LoVo (cell line): ENCODE data around the gene CHAT.

Experiments used
- DNase-seq: peaks from one replicate; pipeline ENCODE4 v3.0.0-alpha.2; 2016; ENCODE audit warnings: low spot score

Gene CHAT

DNA sequence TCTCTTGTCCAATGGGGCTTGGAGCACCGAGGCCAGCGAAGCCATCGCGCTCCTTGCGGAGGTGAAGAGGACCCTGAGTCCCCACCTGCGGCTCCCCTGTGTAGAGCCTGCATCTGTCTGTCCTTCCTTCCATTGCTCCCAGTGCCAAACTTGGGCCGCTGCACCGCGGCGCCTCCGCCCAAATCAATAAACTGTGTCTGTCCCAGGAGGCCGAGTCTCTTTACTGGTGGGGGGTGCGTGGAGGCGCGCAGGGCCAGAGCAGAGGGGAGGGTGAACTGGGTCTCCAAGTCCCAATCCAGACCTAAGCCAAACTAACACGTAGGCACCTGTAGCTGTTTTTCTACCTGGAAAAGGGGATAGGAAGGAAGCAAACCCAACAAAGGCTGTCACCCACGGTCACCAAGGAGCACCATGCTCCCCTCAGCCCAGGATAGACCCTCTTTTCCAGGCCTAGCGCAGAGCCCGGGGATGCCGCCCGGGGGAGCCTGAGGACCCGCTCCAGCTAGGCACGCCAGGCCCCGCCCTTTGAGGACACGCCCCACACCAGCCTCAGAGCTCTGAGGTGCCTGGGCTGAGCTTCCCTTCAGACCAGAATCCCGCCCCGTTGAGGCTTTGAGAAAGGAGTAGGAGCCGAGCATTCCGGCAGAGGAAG, 1.2 kb upstream of the CHAT start:
- DNase-seq, result peak; percentile 23

DNA sequence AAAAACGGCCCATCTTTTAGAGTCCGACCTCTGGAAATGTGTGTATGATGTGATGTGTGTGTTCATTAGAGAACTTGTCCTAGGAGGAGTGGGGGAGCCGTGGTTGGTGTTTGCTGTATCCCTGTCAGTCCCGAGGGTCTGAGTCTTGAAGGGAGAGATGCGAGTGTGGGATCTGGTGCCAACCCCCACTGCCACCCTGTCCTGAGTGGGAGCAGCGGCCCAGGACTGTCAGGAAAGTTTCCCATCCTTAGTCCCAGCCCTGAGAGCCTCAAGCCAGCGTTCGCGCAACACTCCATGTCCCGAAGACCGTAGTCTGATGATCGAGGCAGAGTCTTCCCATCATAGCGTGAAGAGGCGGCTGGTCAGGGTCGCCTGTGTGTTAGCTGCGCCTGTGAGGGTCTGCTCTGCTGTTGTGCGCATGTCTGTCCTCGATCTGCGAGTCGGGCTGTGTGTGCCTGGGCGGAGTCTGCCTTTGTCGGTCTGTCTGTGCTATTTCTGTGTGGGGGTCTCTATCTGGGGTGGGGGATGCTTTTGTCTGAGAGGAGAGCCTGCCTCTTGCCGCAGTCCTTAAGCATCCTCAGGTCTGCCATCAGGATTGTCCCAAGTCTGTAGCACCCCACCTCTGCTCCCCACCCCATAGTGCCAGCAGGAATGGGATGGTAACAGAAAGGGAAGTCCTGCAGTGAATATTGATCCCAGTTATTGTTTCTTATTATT, 514 bp upstream of the CHAT start:
- DNase-seq, result no peak

DNA sequence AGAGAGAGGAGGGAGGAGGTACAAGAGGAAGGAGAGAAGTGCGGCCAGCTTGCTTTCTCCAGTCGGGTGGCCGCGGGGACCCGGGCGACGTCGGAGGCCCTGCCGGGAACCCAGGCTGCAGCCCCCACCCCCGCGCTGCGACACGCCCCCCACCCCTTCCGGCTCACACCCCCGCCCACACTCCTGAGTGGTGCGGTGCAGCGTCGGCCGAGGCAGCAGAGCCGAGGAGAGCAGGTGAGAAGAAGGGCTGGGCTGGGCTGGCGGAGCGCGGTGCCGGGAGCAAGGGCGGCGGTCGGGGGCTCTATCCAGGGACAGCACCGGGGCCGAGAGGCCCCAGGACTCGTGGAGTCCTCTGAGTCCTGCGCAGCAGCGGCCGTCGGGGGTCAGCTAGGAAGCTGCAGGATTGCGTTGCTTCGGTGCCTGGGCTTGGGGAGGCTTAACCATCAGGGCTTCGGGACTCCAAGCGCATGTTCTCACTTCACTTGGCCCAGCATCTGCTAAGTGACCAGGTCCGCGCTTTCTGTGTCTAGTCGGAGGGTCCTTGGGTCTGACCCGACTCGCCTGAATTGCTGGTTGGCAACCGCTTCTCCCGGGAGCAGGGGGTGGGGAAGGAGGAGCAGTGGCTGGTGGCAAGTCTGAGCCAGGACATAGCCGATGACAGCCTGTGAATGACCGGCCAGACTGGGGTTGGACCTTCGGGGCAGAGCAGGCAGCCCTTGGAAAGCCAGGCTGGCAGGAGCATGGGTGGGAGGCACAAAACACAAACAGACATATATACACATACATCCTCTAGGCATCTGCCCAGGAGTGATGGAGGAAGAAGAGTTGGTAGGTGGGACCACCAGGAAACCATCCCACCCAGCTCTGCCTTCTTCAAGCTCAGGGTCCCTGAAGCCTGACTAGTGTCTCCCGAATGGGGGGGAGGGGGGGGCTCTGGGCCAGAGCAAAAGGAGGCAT, 683 bp downstream of the CHAT start:
- no peak for DNase-seq

DNA sequence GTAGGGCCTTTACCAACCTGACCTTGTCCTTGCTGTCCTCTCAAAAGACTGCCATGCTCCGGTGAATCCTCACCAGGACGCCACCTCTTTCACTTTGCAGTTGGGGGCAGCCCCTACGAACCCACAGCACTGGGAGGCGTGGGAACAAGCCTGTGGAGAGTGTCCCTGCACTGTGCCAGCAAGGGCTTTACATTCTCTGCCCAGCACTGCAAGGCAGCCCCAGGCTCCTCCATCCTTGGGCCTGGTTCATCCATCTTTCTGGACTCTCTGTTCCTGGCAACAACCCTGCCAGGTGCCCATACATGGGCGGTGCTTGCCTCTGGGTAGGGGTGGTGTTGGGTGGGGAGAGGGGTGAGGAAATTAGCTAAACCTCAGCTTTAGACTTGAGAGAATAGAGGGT, 1.4 kb downstream of the CHAT start:
- DNase-seq, result no peak

DNA sequence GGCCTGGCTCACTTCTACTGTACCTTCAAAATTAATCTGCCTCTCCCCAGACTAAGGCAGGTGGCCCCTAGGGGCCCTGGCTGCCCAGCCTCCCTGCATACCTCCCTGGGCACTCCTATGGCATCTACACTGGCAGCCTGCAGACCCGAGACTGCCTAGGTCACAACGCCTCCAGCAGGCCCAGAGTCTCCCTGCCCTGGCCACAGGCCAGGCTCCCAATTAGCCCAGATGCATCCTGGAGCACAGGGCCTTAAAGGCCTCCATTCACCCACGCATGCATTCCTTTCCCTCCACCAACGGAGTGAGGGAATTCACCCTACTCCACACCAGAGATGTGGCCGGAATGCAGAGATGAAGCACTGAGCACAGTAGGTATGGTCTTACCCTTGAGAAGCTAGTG, 1.9 kb downstream of the CHAT start:
- DNase-seq, result no peak

DNA sequence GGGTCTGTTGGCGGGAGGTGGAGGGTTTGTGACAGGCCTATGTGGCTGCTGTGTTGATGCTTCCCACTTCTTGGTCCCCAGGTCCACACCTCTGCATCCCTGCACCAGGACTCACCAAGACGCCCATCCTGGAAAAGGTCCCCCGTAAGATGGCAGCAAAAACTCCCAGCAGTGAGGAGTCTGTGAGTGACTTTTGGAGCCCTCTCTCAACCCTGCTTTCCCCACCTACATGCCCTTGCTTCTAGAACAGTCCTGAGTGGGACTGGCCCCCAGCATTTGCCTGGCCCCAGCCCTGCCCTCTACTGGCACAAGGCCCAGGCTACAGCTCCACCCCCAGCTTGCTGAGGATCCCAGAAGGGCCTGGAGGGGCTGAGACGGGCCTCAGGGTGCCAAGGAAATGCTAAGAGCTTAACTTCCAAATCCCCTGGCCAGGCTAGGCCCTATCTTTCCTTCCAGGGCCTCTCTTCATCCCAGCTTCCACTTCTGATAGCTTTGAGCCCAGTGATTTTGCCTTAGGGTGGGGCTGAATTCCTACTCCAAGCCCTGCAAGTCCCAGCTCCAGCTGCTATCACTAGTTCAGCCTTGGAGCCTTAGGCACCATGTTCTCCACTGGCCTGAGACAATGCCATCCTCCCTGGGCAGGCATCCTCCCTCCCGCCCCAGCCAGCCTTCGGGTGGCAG, 2.7 kb downstream of the CHAT start:
- no peak for DNase-seq

DNA sequence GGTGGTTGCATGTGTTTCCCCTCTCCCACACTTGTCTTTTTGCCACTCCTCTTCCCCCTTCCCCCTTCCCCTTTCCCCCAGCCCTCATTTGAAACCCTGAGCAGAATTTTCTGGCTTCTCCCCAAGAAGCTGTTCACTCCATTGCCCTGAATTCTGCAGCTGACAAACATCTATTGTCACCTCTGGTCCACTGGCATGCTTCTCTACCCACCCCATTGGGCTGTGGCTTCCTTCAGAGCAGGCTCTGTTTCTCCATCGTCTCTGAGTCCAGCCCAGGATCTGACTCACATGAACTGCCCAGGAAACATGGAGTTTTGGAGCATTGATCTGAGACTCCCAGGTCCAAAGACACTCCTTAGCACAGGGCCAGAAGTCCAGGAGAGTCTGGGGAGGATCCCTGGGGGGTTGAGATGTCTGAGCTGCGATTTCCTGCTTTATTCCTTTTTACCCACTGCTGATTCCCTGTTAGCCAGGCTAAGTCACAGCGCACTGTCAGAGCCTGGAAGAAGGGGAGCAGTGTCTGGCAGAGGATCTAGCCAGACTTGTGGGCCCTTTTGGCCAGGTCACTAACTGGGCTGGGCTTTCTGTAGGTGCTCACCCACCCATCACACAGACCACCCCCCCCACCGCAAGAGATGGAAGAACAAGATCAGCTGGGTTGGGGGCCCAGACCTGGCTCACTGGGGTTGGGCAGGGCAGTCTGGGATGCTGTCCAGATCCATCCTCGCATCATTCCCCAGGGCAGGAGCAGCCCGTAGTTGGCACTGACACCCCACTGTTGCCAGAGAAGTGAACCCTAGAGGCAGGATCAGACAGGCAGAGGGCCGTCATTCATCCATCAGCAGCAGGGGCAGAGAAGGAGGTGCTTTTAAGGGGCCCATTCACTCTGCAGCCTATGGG, 3.5 kb downstream of the CHAT start:
- DNase-seq, result no peak

DNA sequence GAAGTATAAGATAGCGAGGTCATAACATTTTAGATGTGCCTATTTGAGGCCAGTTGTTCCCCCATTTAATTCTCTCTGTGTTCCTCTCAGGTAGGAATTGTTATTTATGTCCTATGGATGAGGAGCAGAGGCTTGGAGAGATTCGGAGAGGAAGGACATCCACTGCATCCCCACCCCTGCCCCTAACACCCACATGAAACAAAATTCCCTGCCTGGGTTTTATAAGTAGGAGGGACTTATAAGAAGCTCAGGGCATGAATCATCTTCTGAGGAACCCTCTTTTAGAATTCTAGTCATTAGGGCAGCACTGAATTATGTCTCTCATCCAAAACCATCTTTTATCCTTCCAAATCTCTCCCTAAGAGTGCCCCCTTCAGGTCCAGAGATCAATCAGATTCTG, 5.0 kb downstream of the CHAT start:
- no peak for DNase-seq

DNA sequence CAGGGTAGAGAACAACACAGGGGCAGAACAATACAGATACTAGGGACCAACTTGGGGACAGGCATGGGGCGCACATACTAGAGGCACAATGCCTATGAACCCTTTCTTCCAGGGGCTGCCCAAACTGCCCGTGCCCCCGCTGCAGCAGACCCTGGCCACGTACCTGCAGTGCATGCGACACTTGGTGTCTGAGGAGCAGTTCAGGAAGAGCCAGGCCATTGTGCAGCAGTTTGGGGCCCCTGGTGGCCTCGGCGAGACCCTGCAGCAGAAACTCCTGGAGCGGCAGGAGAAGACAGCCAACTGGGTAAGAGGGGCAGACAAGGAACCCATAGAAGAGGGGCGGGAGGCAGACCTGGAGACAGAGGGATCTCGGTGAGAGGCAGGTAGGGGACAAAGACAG, 5.8 kb downstream of the CHAT start:
- DNase-seq, result no peak

DNA sequence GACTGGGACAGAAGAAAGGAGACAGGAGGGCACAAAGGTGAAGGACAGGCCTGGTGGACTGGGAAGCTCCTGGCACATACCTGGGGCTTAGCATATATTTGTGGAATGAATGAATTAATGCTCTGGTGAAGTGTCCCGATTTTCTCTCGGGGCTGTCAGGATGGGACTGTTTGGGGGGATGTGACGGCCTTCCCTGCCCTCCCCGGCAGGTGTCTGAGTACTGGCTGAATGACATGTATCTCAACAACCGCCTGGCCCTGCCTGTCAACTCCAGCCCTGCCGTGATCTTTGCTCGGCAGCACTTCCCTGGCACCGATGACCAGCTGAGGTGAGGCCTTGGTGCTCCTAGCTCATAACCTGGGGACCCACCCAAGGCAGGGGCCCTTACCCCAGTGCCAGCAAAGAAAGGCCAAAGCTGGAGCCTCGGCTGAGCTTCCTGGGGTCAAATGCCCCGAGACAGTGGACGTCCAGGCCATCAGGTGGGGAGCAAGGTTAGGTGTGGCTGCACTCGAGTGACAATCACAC, 6.5 kb downstream of the CHAT start:
- DNase-seq, result no peak

DNA sequence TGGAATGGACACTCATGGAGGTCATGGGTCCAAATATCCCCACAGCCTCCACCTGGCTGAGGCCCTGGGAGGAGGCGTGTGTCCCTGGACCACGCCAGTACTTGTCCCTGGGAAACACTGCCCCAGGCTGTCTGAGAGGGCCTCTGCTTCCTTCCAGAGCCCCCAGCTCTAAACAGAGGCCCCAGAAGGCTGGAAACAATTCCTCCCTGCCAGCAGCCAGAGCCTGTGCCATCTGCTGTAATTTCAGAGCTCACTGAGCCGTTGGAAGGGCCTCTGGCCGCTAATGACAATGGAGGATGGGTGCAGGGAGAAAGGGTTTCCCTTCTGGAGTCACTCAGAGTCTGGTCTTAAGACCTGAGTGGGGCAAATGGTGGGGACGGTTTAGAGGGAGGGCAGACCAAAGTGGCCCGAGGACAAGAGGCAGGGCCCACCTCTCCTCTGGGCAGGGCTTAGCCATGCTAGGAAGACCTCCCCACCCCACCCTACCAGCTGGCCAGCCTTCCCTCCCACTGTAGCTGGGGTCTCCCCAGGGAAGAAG, 7.1 kb downstream of the CHAT start:
- no peak for DNase-seq

DNA sequence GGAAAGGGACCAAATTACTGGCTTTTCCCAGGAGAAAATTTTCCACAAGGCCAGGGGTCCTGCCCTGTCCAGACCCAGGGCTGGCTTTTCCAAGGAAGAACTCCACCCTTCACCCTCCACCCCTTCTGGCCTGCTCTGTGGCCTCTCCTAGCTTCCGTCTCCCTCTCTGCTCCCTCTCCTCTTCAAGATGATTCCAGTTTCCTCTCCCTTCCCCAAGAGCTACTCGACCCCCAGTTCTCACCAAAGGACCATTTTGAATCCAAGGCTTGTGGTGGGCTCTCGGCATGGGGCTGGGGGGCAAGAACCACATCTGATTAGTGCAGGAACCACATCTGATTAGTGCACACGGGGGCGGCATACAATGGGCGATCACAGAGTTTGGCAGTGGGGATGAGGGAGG, 7.7 kb downstream of the CHAT start:
- DNase-seq, result no peak

DNA sequence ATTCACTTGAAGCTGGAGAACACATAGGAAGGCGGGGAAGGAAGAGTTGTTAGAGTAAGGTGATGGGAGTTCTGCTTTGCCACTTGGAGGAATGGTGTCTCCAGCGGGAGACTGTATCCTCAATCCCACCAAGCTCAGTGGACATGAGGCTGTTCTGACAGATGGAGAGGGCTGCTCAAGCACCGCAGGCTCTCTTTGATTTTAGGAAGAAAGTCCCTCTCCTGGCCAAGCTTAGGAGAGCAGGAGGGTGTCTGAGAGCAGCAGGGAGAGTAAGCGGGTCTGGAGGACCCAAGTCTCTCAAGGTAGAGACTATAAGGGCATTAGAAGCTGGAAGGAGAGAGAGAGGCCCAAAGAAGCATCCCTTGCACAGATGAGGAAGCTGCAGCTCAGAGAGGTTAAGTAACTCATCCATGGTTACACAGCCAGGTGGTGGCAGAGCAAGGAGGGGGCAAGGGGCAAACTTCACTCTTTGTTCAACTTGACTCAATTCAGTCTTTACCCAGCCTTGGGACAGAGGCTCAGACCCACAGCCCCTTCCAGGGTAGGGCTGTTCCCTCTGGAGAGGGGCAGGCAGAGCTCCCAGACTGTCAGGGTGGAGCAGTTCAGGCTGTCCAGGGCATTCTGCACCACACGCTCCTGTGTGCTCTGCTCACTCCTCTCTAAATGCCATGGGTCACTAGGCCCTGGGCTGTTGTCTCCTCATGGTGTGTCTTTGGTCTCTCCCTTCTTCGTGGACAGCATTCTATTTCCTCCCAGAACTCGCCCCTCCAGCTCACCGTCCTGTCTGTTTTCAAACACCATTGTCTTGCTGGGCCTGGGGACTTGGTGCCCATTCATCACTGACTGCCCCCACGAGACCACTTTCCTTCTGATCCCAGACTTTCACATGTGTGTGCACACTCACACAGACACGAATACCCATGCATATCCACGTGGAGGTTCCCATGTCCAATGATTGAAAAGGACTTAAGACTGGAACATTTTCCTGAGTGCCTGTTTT, 8.9 kb downstream of the CHAT start:
- DNase-seq, result no peak

DNA sequence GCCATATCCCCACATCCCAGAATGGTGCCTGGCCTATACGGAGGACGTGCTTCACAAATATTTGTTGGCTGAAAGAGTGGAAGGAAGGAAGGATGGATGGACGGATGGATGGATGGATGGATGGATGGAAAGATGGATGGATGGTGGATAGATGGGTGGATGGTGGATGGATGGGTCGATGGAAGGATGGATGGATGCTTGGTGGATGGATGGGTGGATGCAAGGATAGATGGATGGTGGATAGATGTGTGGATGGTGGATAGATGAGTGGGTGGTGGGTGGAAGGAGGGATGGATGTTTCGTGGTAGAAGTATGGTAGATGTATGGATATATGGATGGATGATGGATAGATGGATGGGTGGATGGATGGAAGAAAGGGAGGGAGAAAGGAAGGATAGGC, 10.8 kb downstream of the CHAT start:
- no peak for DNase-seq

DNA sequence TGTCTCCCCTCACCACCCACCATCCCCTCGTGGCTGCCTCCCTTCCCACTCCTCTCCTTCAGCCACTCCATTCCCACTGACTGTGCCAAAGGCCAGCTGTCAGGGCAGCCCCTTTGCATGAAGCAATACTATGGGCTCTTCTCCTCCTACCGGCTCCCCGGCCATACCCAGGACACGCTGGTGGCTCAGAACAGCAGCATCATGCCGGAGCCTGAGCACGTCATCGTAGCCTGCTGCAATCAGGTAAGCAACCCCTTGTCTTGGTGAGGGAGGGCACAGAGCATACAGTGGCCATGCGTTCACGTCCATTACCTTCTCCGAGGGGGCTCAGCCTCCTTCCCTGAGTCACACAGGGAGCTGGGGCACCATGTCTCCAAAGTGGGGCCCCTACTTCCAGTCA, 11.6 kb downstream of the CHAT start:
- DNase-seq, result no peak

DNA sequence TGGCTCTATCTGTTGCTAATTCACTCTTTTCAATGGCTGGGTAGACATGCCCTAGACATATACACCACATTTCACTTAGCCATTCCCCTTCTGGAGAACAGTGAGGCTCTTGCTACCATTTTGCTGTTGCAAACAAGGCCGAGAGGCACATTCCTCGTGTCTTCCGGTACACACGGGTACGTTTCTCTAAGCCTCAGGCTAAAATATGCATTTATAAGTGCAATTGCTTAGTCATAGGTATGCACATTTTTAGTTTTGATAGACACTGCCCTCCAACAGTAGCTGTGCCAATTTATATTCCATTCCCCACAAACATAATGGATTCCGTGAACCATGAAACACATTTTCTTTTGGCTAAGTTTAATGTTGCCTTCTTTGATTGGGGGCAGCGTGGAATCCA, 13.2 kb downstream of the CHAT start:
- DNase-seq, result no peak

DNA sequence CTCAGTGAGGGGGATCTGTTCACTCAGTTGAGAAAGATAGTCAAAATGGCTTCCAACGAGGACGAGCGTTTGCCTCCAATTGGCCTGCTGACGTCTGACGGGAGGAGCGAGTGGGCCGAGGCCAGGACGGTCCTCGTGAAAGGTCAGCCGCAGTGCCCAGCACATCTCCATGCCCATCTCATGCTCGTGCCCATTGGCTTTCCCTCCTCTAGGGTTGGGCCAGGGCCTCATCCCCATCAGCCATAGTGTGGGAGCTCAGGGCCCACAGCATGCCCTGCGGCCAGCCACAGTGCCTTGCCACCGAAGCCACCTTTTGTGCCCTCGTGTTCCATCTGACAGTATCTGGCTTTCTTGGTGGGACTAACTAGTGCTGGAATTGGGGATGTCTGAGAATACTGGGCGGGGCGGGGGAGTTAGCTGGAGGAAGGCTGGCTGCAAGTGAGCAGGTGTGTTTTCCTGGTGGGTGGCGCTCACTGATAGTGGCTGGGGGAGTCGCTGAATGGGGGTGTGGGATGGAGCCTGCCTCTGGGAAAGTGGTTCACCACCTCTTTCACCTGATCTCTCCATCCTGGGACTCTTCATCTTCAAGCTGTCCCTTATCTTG, 13.9 kb downstream of the CHAT start:
- DNase-seq, result no peak

DNA sequence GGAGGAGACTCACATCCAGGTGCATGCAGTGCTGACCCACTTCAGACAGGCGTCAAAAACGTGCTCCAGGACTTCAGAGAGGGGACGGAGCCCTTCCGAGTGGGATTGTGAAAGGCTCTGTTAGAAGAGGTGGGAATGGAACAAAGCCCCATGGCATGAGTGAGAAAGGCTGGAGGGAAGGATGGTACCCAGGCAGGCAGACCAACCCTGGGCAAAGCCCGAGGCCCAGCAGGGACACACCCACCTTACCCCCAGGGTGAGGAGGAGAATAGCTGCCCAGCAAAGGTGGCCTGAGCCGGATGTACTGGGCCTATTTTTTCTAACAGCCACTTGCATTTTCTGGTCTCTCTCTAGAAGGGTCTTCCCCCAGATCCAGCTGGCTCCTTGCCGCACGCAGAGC, 14.8 kb downstream of the CHAT start:
- no peak for DNase-seq

DNA sequence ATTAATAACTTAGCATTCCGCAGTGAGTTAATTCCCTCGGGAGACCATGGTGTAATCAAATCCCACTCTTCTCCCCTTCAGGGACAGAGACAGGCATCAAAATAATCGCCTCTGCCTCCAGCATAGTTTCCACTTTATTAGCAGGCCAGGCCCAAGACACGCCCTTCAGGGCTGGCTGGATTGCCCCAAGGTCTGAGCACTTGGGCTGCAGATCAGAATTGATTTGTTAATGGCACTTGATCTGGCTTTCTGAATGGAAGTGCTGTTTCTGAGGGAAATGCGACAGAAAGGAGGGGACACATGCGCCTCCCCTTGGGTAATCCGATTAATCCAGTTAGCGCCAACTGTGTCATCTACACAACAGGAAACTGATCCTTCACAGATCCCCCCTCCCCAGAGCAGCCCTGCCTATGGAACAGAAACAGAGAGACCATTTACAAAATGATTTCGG, 15.6 kb downstream of the CHAT start:
- DNase-seq, result no peak
